ENCODE data around the gene PMIS2. TPM values are rescaled to one million over a fixed set of nuclear protein-coding genes. Genes with fewer than 3 reads are reported as not detected.

PMIS2 gene
- total RNA-seq, 1 donor from 2014 or later, result not detected

GRCh38 chr19:35546532-35546931 is 39.4 kb upstream of the PMIS2 start:
- H3K36me3 Mint-ChIP-seq (ENCODE audit: low read depth, unreplicated experiment), result peaks cover 7% of the 10 kb centered on the region
- no peak overlapping the region for H3K27ac Mint-ChIP-seq (ENCODE audit: unreplicated experiment)
- no peak for DNase-seq (ENCODE audit: low spot score)
- H3K4me3 Mint-ChIP-seq (ENCODE audit: unreplicated experiment), result peak overlapping the region; percentile 93
- no peaks in the 10 kb centered on the region for H3K9me3 Mint-ChIP-seq (ENCODE audit: unreplicated experiment)
- peaks cover 14% of the 10 kb centered on the region for H3K27me3 Mint-ChIP-seq (ENCODE audit: unreplicated experiment)
- no peak for TF ChIP-seq CTCF (IDR thresholded peaks at IDR 0.05; ENCODE audit: unreplicated experiment)
- H3K4me1 Mint-ChIP-seq (ENCODE audit: unreplicated experiment), result peaks cover 13% of the 10 kb centered on the region

- peaks cover 20% of the 10 kb centered on the region for H3K27me3 Mint-ChIP-seq (ENCODE audit: unreplicated experiment)
- peaks cover 7% of the 10 kb centered on the region for H3K36me3 Mint-ChIP-seq (ENCODE audit: low read depth, unreplicated experiment)
- H3K9me3 Mint-ChIP-seq (ENCODE audit: unreplicated experiment), result no peaks in the 10 kb centered on the region
- H3K4me3 Mint-ChIP-seq (ENCODE audit: unreplicated experiment), result no peak overlapping the region
- peaks cover 11% of the 10 kb centered on the region for H3K4me1 Mint-ChIP-seq (ENCODE audit: unreplicated experiment)
- H3K27ac Mint-ChIP-seq (ENCODE audit: unreplicated experiment), result no peak overlapping the region
- peak; percentile 65 for DNase-seq (ENCODE audit: low spot score)
- peak; percentile 81 for TF ChIP-seq CTCF (IDR thresholded peaks at IDR 0.05; ENCODE audit: unreplicated experiment)
Observed at GRCh38 chr19:35549174-35549788, 36.7 kb upstream of the PMIS2 start.

- Mint-ChIP-seq H3K4me1 (ENCODE audit: unreplicated experiment) (peaks cover 5% of the 10 kb centered on the region), H3K9me3 (ENCODE audit: unreplicated experiment) (no peaks in the 10 kb centered on the region), H3K36me3 (ENCODE audit: low read depth, unreplicated experiment) (peaks cover 7% of the 10 kb centered on the region), H3K27me3 (ENCODE audit: unreplicated experiment) (peaks cover 18% of the 10 kb centered on the region), H3K27ac (ENCODE audit: unreplicated experiment) (no peak overlapping the region), H3K4me3 (ENCODE audit: unreplicated experiment) (no peak overlapping the region)
- TF ChIP-seq CTCF (IDR thresholded peaks at IDR 0.05; ENCODE audit: unreplicated experiment), result no peak
- DNase-seq (ENCODE audit: low spot score), result no peak
Observed at GRCh38 chr19:35549879-35550523, 36.0 kb upstream of the PMIS2 start.

- no peak overlapping the region for H3K4me3 Mint-ChIP-seq (ENCODE audit: unreplicated experiment)
- no peaks in the 10 kb centered on the region for H3K9me3 Mint-ChIP-seq (ENCODE audit: unreplicated experiment)
- no peak for TF ChIP-seq CTCF (IDR thresholded peaks at IDR 0.05; ENCODE audit: unreplicated experiment)
- H3K4me1 Mint-ChIP-seq (ENCODE audit: unreplicated experiment), result peaks cover 3% of the 10 kb centered on the region
- DNase-seq (ENCODE audit: low spot score), result no peak
- H3K36me3 Mint-ChIP-seq (ENCODE audit: low read depth, unreplicated experiment), result peaks cover 7% of the 10 kb centered on the region
- peaks cover 20% of the 10 kb centered on the region for H3K27me3 Mint-ChIP-seq (ENCODE audit: unreplicated experiment)
- H3K27ac Mint-ChIP-seq (ENCODE audit: unreplicated experiment), result no peak overlapping the region
Observed at GRCh38 chr19:35551091-35551810, 34.7 kb upstream of the PMIS2 start.

Data from endothelial cell (in vitro differentiated cells).